ENCODE results near the gene STEAP3.

Gene STEAP3

DNA sequence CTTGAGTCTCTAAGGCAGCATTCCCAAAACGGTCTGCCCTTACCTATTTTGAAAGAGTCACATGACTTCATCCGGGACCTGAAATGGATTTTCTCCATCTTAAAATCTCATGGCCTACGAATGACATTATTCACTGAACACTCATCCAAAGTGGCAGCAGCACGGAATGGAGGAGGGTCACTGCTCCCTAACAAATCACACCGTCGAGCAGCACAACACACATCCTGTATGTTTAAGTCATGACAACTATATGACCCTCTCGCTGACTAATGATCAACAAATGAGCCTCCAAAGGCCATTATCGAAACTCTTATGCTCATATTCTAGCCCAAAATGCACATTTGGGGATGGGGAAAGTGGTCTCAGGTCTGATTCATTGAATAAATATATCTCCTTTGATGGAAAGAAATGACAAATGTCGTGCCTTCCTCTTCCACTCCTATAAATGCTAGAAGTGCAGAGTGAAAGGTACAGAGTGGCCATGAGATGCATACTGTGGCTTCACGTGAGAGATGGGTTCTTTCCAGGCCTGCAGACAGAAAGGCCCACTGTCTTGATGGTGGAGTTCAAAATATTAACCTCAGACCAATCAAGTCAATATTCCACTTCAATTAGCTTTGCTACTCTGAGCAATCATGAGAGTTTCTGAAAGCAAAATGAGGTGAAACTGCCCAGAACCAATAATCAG, 72.2 kb downstream of the STEAP3 start:
- no peak for DNase-seq (ENCODE audit: low read depth)

DNA sequence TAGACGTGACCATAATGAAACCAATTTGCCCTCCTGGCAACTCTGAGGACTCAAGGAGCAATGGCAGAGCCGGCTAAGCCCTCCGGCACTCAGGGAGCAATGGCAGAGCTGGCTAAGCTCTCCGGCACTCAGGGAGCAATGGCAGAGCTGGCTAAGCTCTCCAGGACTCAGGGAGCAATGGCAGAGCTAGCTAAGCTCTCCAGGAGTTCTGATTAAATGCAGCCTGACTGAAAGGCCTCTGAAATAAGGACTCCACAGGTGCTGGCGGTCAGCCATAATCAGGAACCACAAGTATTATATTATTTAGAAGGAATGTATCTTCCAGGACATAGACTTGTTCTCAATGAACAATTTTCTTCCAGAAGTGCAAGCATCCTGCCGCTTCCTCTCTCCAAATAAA, 77.8 kb downstream of the STEAP3 start:
- DNase-seq (ENCODE audit: low read depth), result no peak

GRCh38 chr2:119304847-119305246, 81.2 kb downstream of the STEAP3 start:
- no peak for DNase-seq (ENCODE audit: low read depth)

DNA sequence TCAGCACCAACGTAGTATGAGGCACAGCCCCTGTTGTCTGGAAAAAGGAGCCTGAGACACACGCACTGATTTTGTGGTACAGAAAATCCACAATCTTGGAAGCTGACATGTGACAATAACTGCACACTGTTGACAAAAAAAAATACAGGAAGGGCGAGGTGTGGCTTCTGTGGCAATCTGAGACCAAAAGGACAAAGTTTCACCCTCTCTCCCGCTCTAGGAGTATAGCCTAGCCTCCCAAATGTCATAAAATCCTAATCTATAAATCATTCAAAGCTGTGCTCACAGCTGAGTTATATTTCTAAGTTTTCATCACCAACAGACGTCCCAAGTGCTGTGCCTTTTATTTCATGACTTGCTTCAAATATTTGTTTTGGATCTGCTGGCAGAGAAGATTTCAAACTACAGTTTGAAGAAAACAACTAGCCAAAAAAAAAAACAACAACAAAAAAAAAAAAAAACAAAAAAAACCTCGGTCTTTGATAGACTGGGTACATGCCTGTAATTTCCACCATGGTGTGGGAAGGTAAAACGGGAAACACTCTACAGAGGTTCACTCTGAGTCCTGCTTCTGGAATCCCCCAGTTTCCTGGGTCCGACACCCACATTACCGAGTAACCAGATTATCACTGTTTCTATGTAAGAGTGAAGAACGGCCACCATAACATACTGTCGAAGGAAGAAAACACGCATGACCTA, 82.0 kb downstream of the STEAP3 start:
- no peak for DNase-seq (ENCODE audit: low read depth)

GRCh38 chr2:119306196-119306590, 82.6 kb downstream of the STEAP3 start:
- no peak for DNase-seq (ENCODE audit: low read depth)

GRCh38 chr2:119307419-119308140, 83.9 kb downstream of the STEAP3 start:
- no peak for DNase-seq (ENCODE audit: low read depth)

DNA sequence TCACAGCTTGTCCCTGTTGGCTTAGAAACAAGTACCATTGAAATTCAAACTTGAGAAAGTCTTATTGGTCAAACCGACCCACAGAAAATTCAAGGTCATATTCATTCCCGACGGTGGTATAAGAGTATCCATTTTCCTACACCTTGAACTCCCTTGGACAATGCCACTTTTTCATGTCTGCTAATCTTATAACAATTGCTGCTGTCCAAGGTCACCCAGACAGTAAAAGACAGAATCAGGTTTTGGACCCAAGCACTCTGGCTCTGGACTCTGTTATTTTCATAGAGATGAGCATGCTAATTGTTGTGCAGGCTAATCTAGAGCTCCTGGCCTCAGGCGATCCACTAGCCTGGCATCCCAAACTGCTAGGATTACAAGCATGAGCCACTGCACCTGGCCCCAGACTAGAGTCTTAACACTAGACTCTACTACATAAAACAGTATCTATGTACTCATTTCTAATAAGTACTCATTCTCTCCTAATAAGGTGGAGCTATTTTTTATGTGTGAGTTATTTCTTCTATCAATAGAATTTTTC, 85.2 kb downstream of the STEAP3 start:
- DNase-seq (ENCODE audit: low read depth), result no peak

DNA sequence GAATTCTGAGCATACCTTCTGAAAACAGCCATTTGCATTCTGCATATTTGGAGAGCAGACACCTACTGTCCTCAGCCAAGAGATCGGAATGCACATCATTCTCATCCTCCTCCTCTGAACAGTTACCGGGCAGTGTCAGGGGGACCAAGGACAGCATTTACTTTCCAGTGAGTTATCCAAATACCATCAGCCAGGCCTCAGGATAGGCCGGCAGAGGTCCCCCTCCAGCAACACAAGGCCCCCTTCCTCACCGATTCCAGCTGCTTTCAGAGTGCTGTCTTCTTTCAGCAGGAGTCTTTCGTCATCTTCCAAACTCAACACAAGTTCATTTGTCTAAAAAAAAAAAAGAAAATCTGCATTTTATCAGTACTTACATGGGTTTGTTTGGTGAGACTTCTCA, 87.7 kb downstream of the STEAP3 start:
- no peak for DNase-seq (ENCODE audit: low read depth)

DNA sequence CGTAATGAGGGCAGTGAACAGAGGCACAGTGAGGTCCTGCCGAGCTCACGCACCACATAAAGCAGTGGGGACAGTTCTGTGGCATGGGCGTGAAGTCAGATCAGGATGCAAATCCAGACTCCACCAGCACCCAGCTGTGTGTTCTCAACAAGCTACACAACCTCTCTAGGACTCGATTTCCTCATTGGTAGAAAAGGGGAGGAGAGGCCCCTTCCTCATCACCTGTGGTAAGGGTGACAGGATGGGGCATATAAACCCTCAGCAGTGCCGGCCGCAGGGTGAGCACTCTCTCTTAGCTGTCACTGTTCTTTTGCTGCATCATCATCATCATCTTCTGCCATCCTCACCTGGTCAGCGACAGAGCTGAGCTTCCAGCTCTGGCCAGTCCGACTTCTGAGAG, 88.2 kb downstream of the STEAP3 start:
- no peak for DNase-seq (ENCODE audit: low read depth)

Measured in stimulated activated CD4-positive, alpha-beta T cell treated with anti-CD3 and anti-CD28 coated beads, Interleukin-2, amount 100 ng/mL, for 4 hours (primary cell).